Colon (tissue), 2 donors: ENCODE results near the gene KLHL3.
"Not testable (repeated sequence)": the region's sequence is repeated elsewhere in the genome, so short reads cannot be mapped to it uniquely, and the experiment has no call there.

Experiments
- FAIRE-seq: peaks from 2 replicates; lab custom pipeline; 2012; peaks lifted over from hg19 to GRCh38; lab: Jason Lieb, UNC
- donor health status: control.
- donor health status: control.

KLHL3 gene

DNA sequence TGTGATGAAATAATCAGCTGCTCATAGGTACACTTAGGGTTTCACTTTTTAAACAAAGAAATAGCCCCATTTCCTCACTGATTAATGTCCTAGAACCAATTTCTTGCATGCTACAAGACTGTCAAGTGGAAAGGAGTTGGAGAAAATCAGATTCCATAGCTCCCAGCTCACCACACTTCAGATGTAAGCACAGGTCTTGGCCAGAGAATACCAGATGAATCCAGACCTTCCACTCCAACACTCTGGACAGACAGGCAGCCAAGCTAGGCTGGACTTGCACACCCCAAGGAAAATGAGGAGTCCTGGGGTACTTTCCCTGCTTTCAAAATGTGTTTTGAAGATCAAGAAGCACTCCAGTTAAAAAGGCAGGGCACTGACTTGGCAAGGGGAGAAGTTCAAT is 68.5 kb downstream of the KLHL3 start:
- no peak for FAIRE-seq

DNA sequence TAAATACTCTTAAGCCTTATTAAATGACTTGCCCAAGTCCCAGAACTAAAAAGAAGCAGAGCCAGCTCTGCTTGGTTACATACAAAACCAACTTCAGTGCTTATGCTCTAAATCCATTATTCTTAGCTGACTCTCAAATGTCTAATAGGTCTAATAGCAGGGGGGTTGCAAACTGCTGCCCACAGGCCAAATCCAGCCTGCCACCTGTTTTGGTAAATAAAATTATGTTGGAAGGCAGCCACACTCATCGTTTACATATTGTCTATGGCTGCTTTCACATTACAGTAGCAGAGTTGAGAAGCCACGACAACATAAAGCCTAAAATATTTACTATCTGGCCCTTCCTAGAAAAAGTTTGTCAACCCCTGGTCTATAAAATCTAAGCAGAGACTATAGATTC is 69.0 kb downstream of the KLHL3 start:
- FAIRE-seq = no peak

DNA sequence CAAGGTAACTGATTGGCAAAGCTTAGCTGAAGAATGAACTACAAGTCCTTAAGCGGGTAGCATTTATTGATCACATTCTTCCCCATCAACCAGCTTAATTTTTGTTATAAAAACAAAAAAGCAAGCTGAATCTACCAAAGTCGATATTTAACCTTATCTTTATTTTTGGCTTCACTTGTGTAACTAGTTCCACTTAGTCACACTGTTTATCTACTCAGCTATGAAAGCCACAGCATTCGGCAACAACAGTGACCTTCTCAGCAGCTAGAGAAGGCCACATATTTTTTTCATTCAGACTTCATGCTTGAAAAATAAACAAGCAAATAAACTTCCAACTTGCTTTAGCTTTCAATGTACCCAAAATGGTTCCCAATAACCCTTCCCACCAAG is 69.4 kb downstream of the KLHL3 start:
- no peak for FAIRE-seq

DNA sequence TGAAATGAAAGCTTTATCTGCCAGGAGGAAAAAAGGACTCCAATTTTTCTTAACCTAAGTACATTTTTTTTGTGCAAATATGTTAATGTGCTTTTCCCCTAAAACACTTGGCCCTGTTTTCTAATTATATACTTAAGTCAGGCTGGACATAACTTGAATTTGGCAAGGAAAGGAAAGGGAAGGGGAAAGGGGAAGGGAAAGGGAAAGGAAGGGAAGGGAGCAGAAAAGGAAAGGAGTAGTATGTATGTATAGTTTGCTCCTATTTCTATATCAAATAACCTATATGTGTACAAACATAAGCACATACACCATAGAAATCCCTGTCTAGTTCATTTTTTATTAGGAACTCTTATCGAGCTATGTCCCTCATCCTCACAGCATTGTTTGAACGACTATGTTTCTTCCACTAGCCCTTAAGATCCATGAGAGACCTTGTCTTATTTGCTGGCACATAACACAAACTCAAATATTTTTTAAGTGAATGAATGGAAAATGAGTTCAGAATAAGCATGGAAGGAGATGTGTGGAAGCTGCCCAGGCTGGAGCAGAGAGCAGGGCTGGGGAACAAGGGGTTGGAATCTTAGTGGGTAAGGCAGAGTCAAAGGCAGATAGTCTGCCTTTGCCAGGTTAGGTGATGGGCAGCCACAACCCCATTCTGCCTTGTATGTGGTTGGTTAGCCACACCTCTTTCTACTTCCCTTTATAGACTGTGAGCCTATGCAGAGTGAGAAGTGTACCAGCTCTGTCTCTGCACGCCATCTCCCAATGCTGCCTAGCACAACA is 70.0 kb downstream of the KLHL3 start:
- FAIRE-seq = no peak

DNA sequence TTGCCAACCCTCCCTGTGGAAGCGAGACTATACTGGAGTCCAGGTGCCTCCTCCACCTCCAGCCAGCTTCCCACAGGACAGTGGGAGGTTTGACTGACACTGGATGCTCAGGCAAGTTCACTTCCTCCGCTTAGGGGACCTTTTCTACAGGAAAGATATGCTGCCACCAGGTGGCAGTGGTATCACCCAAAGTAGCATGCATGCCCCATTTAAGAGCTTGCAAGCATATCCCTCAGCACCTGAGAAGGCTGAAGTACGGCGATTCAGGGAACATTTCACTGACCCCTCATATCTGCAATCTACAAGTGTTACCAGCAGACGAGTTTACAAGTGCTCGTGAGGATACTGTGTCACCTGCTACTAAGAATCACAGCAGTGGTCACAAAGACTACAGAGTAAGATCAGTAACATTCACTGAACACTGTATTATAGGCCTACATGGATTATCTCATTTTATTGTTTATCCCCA is 75.5 kb downstream of the KLHL3 start:
- no peak for FAIRE-seq

DNA sequence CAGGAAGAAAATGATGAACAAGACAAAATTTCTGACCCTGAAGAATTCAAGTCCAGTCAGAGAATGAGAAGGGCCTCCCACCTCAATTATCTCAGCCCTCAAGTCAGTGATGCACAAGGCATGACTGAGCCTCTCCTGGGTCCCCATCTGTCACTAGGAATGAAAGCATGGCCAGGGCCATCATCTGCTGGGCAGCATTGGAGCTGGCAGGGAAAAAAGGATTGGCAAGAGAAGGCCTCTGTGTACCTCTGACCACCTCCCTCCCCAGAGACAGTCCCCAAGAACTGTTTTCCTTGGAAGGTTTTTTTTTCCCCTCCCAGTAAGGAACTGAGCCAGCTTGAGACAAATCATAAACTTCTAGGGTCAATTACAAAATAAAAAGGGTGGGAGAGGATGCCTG is 76.7 kb downstream of the KLHL3 start:
- FAIRE-seq = no peak

DNA sequence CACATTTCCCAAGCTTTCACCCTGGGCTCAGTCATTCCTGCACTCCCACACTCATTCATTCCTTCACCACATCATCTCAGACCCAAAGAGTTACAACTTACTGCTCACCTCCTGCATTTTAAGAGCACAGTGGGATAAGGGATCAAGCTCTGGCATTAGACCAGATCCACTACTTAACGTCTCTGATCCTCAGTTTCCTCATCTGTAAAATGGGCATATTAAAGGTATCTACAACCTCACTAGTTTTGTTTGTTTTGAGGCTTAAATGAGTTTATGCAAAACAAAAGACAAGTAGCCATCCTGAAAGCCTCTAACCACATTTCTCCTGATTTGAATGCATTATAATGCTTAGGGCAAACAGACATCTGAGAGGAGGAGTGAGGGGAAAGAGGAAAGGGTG is 77.6 kb downstream of the KLHL3 start:
- FAIRE-seq = no peak

DNA sequence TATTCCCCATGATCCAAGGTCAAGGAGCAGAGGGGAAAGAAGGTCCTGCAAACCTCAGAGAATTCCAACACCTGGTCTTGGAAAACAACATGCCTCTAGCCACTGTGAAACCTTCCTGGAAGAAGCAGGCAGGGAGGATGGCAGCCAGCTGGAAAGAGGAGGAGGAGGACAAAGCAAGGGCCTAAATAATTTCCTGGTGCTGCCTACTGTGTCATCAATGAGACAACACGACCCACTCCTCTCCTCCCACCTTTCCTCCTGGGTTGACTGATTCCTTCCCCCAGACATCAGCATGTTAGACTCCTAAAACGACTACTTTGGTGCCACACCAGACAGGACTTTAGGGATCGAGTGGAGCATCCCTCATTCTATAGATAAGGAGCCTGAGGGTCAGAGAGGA is 78.8 kb downstream of the KLHL3 start:
- no peak for FAIRE-seq

DNA sequence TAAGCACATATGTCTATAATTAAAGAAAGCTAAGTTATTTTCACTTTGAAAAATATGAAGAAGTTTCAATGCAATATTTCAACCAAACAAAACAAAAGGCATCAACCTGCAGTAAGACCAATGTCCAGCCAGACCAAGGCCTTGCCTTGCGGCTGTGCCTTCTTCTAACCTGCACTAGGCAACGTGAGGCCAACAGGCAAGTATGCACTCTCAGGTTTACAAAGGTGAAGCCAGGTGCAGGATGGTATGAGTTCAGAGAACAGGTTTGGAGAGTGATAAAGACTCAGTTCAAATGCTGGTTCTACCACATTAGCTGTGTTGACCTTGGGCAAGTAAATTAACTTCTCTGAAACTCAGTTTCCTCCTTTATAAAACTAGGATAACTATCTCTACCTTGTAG is 79.3 kb downstream of the KLHL3 start:
- FAIRE-seq = no peak

DNA sequence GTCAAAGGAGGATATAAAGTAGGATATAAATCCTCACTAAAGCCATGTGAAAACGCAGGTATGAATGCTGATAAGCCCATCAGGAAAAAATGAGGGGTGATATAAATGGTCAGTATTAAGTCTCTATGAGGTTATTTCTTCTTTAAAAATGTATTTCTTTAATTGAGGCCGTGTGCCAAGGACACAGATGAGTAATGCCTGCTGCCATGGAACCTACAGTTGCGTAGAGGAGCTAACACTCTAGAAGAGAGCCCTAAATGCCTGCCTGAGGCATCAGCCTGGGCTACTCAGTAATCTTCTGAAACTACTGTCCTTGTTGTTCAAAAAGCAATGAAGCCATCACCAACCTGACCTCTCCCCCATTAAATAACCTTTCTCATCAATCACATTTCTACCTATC is 84.9 kb downstream of the KLHL3 start:
- FAIRE-seq = no peak

DNA sequence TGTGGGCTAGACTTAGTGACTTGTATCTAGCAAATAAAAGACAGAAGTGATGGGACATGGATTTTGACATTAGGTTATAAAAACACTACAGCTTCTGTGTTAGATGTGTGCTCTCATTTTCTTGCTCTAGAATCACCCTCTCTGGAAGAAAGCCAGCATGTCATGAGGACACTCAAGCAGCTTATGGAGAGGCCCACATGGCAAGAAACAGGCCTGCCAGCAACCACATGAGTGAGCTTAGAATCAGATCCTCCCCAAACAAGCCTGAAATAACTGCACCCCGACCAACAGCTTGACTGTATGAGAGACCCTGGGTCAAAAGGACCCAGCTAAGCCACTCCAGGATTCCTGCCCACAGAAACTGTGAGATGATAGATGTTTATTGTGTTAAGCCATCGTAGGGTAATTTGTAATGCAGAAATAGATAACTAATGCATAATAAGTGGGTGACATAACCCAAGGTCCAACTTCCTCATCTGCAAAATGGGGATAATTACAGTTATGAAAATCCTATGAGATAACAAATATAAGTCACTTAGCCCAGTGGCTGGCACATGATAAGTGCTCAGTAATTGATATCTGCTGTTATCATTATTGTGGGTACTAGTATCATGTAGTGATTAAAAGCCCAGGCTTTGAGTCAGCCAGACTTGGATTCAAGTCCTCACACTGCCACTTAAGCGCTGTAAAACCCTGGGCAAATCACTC is 86.5 kb downstream of the KLHL3 start:
- no peak for FAIRE-seq

DNA sequence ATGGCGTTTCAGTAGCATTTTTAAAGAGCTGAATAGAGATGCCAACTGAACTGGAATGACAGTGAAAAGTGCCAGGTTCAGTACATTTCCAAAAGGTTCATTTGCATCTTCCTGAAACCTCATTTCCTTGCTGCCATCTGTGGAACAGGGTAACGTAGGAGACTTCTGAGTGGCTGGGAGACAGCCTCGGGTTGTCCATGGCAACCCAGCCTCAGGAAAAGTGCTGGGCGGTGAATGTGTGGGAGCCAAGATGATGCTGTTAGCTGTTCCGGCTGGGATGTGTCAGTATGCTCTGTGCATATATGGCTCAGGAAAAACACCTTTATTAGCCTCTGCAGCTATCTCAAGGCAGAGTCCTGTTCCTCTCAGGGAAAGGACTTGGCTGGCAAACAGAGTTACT is 87.5 kb downstream of the KLHL3 start:
- no peak for FAIRE-seq

DNA sequence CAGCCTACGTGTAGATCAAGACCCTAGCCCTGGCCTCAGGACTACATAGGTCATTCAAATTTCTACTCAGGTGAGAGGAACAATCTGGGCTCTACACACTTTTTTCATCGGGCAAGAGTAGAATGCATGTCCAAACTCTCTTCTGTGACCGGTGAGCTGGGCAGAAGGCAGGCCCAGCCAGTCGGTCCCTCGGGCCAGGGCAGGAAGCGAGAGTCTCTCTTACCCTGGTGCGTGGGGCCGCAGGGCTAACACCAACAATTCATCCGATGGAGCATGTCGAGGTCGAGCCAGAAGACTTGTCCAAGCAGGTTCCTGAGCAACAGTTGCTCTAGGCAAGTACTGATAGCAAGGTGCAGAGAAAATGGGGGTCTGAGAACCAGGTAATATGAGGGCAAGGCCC is 88.5 kb downstream of the KLHL3 start:
- FAIRE-seq = no peak

DNA sequence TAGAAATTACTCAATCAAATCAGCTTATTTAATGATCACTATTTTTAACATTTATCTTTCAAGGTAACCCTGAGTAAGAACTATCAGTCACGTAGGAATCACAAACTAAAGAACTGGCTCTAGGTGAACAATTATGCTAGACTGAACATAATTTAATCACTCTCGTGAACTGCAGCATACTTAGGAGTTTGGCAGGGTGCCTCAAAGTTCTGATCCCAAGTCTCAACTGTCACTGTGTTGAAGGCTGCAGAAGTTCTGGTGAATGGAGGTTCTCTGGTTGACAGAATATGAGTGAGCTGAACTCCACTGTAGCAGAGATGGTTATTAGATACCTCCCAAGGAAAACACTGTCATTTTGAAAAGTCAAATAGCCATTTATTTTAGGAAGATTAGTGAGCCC is 89.1 kb downstream of the KLHL3 start:
- no peak for FAIRE-seq

DNA sequence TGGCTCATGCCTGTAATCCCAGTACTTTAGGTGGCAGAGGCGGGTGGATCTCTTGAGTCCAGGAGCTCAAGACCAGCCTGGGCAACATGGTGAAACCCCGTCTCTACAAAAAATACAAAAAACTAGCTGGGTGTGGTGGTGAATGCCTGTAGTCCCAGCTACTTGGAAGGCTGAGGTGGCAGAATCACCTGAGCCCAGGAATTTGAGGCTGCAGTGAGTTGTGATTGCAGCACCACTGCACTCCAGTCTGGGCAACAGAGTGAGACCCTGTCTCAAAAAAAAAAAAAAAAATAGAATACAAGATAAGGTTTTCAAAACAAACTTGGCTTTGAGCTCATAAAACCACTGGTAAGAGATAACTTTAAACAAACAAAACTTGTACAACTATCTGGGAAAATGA is 92.8 kb downstream of the KLHL3 start:
- not testable (repeated sequence) for FAIRE-seq

DNA sequence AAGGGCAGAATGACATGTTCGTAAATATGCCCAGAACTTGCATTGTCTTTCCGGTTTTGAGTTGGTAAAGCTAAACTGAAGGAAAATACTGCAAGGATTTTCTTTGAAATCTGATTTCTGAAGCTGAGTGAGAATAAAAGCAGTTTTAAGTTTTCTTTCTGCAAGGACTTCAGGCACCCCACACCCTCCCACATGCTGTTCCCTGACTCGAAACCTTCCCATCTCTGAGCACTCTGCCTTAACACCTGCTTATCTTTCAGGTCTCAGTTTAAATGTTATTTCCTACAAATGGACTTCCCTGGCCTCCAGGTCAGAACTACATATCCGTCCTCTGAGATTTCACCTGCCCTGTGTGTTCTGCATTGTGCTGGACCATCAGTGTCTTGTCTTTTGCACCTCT is 93.8 kb downstream of the KLHL3 start:
- FAIRE-seq = no peak

DNA sequence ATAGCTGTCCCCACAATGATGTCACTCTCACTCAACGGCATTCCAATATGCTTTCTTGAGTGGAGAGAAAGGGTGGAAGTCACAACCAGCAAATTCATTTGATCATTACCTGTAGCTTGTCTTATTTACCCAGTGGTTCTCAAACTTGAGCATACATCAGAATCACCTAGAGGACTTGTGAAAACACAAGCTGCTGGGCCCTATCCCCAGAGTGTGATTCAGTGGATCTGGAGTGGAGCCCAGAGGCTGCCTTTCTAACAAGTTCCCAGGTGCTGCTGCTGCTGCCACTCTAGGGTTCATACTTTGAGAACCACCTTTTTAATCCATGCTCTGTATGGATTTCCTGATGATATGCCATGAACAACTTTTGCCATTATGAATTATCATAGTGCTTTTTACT is 94.7 kb downstream of the KLHL3 start:
- FAIRE-seq = no peak

DNA sequence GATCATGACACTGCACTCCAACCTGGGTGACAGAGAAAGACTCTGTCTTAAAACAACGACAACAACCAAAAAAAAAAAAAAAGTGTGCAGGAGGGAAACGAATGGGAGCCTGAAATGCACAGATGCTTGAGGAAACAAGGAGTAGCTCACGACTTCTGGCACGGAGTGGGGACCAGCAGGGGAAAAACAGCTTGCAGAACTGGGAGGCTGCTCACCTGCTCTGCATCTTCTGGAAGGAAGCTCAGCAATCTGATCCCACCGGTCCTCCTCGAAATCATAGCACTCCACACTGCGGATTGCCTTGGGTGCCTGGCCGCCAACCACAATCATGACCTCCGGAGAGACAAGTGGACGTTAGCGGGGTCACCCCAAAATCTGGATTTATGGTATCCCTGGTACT is 96.2 kb downstream of the KLHL3 start:
- FAIRE-seq = no peak

DNA sequence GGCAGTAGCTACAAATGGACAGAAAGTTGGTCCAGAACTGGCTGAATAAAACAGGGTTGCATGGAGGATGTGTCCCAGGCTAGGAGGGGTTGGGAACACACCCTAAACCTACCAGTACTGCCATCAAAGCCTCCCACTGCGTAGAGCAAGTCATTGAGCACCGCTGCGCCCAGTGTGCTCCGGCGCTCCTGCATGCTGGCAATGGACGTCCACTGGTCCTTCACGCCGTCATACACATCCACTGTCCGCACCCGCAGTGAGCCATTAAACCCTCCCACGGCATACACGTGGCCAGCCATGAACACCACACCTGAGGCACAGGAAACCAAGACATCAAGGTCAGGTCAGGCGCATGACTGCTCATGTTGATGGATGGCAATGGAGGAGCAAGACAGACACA is 97.0 kb downstream of the KLHL3 start:
- FAIRE-seq = no peak

DNA sequence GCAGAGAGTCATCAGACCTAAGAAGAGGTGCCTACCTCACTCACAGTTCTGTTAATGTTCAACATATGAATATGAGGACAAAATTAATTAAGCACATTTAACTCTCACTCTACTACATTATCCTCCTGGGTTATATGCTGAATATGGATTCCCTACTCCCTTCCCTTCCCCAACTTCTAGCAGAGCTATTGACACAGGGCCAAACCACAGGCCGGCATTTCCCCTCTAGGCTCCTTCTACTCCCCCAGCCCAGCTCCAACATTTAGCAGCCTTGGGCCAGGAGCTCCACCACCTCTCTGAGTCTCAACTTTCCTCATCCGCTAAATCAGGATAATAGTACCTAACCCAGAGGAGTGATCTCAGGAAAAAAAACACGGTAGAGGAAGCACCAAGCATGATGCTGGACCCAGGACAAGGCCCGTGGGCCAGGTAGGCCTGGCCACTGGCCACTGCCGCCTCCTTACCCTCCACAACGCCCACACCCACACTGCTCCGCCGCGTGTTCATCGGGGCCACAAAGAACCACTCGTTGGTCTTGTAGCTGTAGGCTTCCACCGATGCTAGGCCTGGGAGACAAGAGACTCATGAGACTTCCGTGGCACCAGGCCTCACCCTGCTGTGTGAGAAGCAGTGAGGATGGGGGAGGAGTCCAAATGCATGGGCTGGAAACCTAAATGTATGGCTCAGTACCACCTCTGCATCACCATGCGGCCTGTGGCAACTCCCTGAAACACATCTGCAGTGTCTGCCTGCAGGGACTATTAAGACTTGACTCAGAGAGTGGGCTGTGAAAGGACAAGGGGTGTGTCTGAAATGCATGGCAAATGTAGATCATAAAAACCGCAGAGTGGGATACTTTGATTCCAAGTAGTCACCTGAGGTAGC is 98.8 kb downstream of the KLHL3 start:
- no peak for FAIRE-seq

DNA sequence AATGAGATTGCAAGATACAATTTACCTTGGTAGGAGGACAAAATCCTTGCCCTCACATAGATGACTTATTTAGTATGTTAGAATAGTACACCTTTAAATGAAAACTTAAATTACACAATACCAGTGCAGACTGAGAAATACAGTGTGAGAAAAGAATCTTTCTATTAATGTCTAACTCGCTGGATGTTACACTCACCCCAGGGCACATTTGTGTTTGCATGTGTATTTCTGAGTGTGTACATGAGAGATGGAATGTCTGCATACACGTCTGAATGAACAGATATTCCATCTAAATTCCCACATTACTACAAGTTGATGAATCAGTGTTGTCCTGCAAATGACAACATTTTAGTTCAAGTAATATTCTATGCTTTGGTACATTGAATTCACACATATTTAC is 99.8 kb downstream of the KLHL3 start:
- FAIRE-seq = no peak

DNA sequence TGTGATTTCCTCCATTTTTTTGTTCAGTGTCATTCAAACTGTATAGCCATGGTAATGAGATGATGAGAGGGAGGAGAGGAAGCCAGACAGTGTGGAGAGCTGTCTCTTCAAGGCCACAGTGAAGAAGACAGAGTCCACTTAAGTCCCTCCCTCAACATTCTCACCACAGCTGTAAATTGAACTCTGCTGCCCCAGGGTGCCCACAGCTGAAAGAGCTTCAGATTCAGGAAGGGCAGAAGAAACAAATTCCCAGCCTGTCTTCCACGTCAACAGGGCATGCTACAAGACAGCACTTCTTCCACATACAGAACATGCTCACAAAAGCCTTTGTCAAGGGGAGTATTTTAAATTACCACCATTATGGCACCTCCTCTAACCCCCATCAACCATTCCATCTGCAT is 100.4 kb downstream of the KLHL3 start:
- no peak for FAIRE-seq

DNA sequence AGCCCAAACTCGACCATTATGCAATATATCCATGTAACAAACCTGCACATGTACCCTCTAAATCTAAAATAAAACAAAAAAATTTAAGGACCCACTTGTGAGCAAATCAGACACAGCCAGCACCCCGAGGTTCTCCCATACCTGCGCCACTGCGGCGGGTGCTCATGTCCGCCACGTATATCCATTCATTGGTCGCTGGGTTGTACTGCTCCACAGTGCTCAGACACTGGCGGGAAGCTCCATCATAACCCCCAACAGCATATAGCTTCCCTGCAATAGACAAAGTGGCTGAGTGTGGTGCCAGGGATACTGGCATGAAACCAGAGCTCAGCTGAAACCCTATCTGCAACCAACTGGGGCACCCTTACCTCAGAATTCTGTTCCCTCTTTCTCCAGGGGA is 102.0 kb downstream of the KLHL3 start:
- no peak for FAIRE-seq
